ENCODE measurements around the gene IL12B. TPM values are rescaled to one million over a fixed set of nuclear protein-coding genes. Genes with fewer than 3 reads are reported as not detected.

The IL12B gene
- total and polyA plus RNA-seq, 2 donors: not detected

GRCh38 chr5:159341906-159342310 is 11.6 kb upstream of the IL12B start:
- WGBS: 15% methylated on average over 4 of the region's 4 CpGs

GRCh38 chr5:159341145-159341544 is 10.9 kb upstream of the IL12B start:
- DNase-seq (ENCODE audit: extremely low spot score): no peak
- Histone ChIP-seq H3K4me1 (ENCODE audit: insufficient read depth) (no peaks in the 10 kb centered on the region), H3K36me3 (ENCODE audit: insufficient read depth) (no peaks in the 10 kb centered on the region), H3K27ac (ENCODE audit: low read depth) (no peak overlapping the region), H3K4me3 (ENCODE audit: low read depth, low read length) (no peak overlapping the region)
- WGBS: 84% methylated on average over 2 of the region's 2 CpGs

More at GRCh38 chr5:159341906-159342310, 11.6 kb upstream of the IL12B start:
- H3K4me3 ChIP-seq (ENCODE audit: low read depth, low read length): no peak overlapping the region
- no peaks in the 10 kb centered on the region for H3K36me3 ChIP-seq (ENCODE audit: insufficient read depth)
- peak; percentile 45 for DNase-seq (ENCODE audit: extremely low spot score)
- H3K4me1 ChIP-seq (ENCODE audit: insufficient read depth): no peaks in the 10 kb centered on the region
- no peak overlapping the region for H3K27ac ChIP-seq (ENCODE audit: low read depth)

- H3K4me3 ChIP-seq (ENCODE audit: low read depth, low read length): no peak overlapping the region
- no peak overlapping the region for H3K27ac ChIP-seq (ENCODE audit: low read depth)
- 95% methylated on average over 4 of the region's 4 CpGs for WGBS
- no peaks in the 10 kb centered on the region for H3K4me1 ChIP-seq (ENCODE audit: insufficient read depth)
- no peaks in the 10 kb centered on the region for H3K36me3 ChIP-seq (ENCODE audit: insufficient read depth)
- no peak for DNase-seq (ENCODE audit: extremely low spot score)
Observed at GRCh38 chr5:159340511-159340910, 10.2 kb upstream of the IL12B start.

GRCh38 chr5:159339460-159339859 is 9.2 kb upstream of the IL12B start:
- H3K27ac ChIP-seq (ENCODE audit: low read depth): no peak overlapping the region
- DNase-seq (ENCODE audit: extremely low spot score): no peak
- H3K4me1 ChIP-seq (ENCODE audit: insufficient read depth): no peaks in the 10 kb centered on the region
- H3K4me3 ChIP-seq (ENCODE audit: low read depth, low read length): no peak overlapping the region
- WGBS: 89% methylated on average over 2 of the region's 2 CpGs
- H3K36me3 ChIP-seq (ENCODE audit: insufficient read depth): no peaks in the 10 kb centered on the region

- no peak for DNase-seq (ENCODE audit: extremely low spot score)
- H3K4me1 ChIP-seq (ENCODE audit: insufficient read depth): no peaks in the 10 kb centered on the region
- H3K4me3 ChIP-seq (ENCODE audit: low read depth, low read length): no peak overlapping the region
- no peaks in the 10 kb centered on the region for H3K36me3 ChIP-seq (ENCODE audit: insufficient read depth)
- H3K27ac ChIP-seq (ENCODE audit: low read depth): no peak overlapping the region
Observed at GRCh38 chr5:159338118-159338517, 7.8 kb upstream of the IL12B start.

- no peak for DNase-seq (ENCODE audit: extremely low spot score)
- Histone ChIP-seq H3K36me3 (ENCODE audit: insufficient read depth) (no peaks in the 10 kb centered on the region), H3K27ac (ENCODE audit: low read depth) (no peak overlapping the region), H3K4me3 (ENCODE audit: low read depth, low read length) (no peak overlapping the region), H3K4me1 (ENCODE audit: insufficient read depth) (no peaks in the 10 kb centered on the region)
- 53% methylated on average over 1 of the region's 1 CpG for WGBS
Observed at GRCh38 chr5:159337016-159337955, 7.0 kb upstream of the IL12B start.

- H3K27ac ChIP-seq (ENCODE audit: low read depth): no peak overlapping the region
- no peaks in the 10 kb centered on the region for H3K36me3 ChIP-seq (ENCODE audit: insufficient read depth)
- H3K4me1 ChIP-seq (ENCODE audit: insufficient read depth): no peaks in the 10 kb centered on the region
- WGBS: 94% methylated on average over 5 of the region's 5 CpGs
- no peak overlapping the region for H3K4me3 ChIP-seq (ENCODE audit: low read depth, low read length)
- DNase-seq (ENCODE audit: extremely low spot score): no peak
Observed at GRCh38 chr5:159336586-159336985, 6.3 kb upstream of the IL12B start.

- Histone ChIP-seq H3K36me3 (ENCODE audit: insufficient read depth) (no peaks in the 10 kb centered on the region), H3K27ac (ENCODE audit: low read depth) (no peak overlapping the region), H3K4me1 (ENCODE audit: insufficient read depth) (no peaks in the 10 kb centered on the region), H3K4me3 (ENCODE audit: low read depth, low read length) (no peak overlapping the region)
- DNase-seq (ENCODE audit: extremely low spot score): no peak
- WGBS: 80% methylated on average over 1 of the region's 1 CpG
Observed at GRCh38 chr5:159333545-159333925, 3.2 kb upstream of the IL12B start.

- H3K27ac ChIP-seq (ENCODE audit: low read depth): no peak overlapping the region
- 82% methylated on average over 6 of the region's 6 CpGs for WGBS
- H3K4me1 ChIP-seq (ENCODE audit: insufficient read depth): no peaks in the 10 kb centered on the region
- no peak for DNase-seq (ENCODE audit: extremely low spot score)
- no peaks in the 10 kb centered on the region for H3K36me3 ChIP-seq (ENCODE audit: insufficient read depth)
- H3K4me3 ChIP-seq (ENCODE audit: low read depth, low read length): no peak overlapping the region
Observed at GRCh38 chr5:159332800-159333544, 2.7 kb upstream of the IL12B start.

- 7% methylated on average over 50 of the region's 50 CpGs for WGBS
- no peak overlapping the region for H3K27ac ChIP-seq (ENCODE audit: low read depth)
- no peaks in the 10 kb centered on the region for H3K36me3 ChIP-seq (ENCODE audit: insufficient read depth)
- DNase-seq (ENCODE audit: extremely low spot score): no peak
- H3K4me1 ChIP-seq (ENCODE audit: insufficient read depth): no peaks in the 10 kb centered on the region
- peak overlapping the region; percentile 16 for H3K4me3 ChIP-seq (ENCODE audit: low read depth, low read length)
Observed at GRCh38 chr5:159331093-159331973, 1.0 kb upstream of the IL12B start.

GRCh38 chr5:159324986-159325385 is 5.3 kb downstream of the IL12B start:
- H3K36me3 ChIP-seq (ENCODE audit: insufficient read depth): no peaks in the 10 kb centered on the region
- no peak overlapping the region for H3K4me3 ChIP-seq (ENCODE audit: low read depth, low read length)
- no peaks in the 10 kb centered on the region for H3K4me1 ChIP-seq (ENCODE audit: insufficient read depth)
- no peak for DNase-seq (ENCODE audit: extremely low spot score)
- 74% methylated on average over 4 of the region's 4 CpGs for WGBS
- no peak overlapping the region for H3K27ac ChIP-seq (ENCODE audit: low read depth)

GRCh38 chr5:159324102-159324755 is 6.1 kb downstream of the IL12B start:
- H3K36me3 ChIP-seq (ENCODE audit: insufficient read depth): no peaks in the 10 kb centered on the region
- no peak overlapping the region for H3K27ac ChIP-seq (ENCODE audit: low read depth)
- H3K4me1 ChIP-seq (ENCODE audit: insufficient read depth): no peaks in the 10 kb centered on the region
- no peak for DNase-seq (ENCODE audit: extremely low spot score)
- H3K4me3 ChIP-seq (ENCODE audit: low read depth, low read length): no peak overlapping the region
- WGBS: 92% methylated on average over 3 of the region's 3 CpGs

GRCh38 chr5:159322180-159322579 is 8.1 kb downstream of the IL12B start:
- 89% methylated on average over 6 of the region's 6 CpGs for WGBS
- no peak overlapping the region for H3K4me3 ChIP-seq (ENCODE audit: low read depth, low read length)
- H3K4me1 ChIP-seq (ENCODE audit: insufficient read depth): no peaks in the 10 kb centered on the region
- no peak for DNase-seq (ENCODE audit: extremely low spot score)
- H3K36me3 ChIP-seq (ENCODE audit: insufficient read depth): no peaks in the 10 kb centered on the region
- H3K27ac ChIP-seq (ENCODE audit: low read depth): no peak overlapping the region
